ENCODE results near the gene CISTR.
"Not testable (repeated sequence)": the region's sequence is repeated elsewhere in the genome, so short reads cannot be mapped to it uniquely, and the experiment has no call there.

Gene CISTR

GRCh38 chr12:53751336-53752191 lies at the start of gene CISTR:
TSS of gene CISTR (minus strand) at chr12:53751979.
- DNase-seq, result no peak

- no peak for DNase-seq
Observed at GRCh38 chr12:53798575-53798974, 46.8 kb upstream of the CISTR start.

- no peak for DNase-seq
Observed at GRCh38 chr12:53795927-53796326, 44.1 kb upstream of the CISTR start.

GRCh38 chr12:53793221-53793620 lies 41.4 kb upstream of the CISTR start:
- no peak for DNase-seq

GRCh38 chr12:53791735-53792326 lies 40.1 kb upstream of the CISTR start:
- DNase-seq, result peak; percentile 17

- DNase-seq, result no peak
Observed at GRCh38 chr12:53789570-53789969, 37.8 kb upstream of the CISTR start.

GRCh38 chr12:53788892-53789291 lies 37.1 kb upstream of the CISTR start:
- DNase-seq, result no peak

GRCh38 chr12:53786411-53786810 lies 34.6 kb upstream of the CISTR start:
- no peak for DNase-seq

- DNase-seq, result no peak
Observed at GRCh38 chr12:53785161-53785560, 33.4 kb upstream of the CISTR start.

- no peak for DNase-seq
Observed at GRCh38 chr12:53782093-53782703, 30.4 kb upstream of the CISTR start.

GRCh38 chr12:53781228-53781801 lies 29.5 kb upstream of the CISTR start:
- DNase-seq, result no peak

GRCh38 chr12:53780323-53780722 lies 28.5 kb upstream of the CISTR start:
- DNase-seq, result no peak

- DNase-seq, result not testable (repeated sequence)
Observed at GRCh38 chr12:53779679-53780078, 27.9 kb upstream of the CISTR start.

GRCh38 chr12:53777936-53778644 lies 26.3 kb upstream of the CISTR start:
- no peak for DNase-seq

GRCh38 chr12:53777412-53777811 lies 25.6 kb upstream of the CISTR start:
- DNase-seq, result no peak

GRCh38 chr12:53776872-53777271 lies 25.1 kb upstream of the CISTR start:
- DNase-seq, result no peak

GRCh38 chr12:53775478-53776145 lies 23.8 kb upstream of the CISTR start:
- DNase-seq, result no peak

GRCh38 chr12:53770281-53770680 lies 18.5 kb upstream of the CISTR start:
- DNase-seq, result no peak

- no peak for DNase-seq
Observed at GRCh38 chr12:53768976-53769375, 17.2 kb upstream of the CISTR start.

GRCh38 chr12:53766881-53767280 lies 15.1 kb upstream of the CISTR start:
- no peak for DNase-seq

GRCh38 chr12:53765891-53766290 lies 14.1 kb upstream of the CISTR start:
- DNase-seq, result no peak

- no peak for DNase-seq
Observed at GRCh38 chr12:53764615-53765014, 12.8 kb upstream of the CISTR start.

All from activated CD4-positive, alpha-beta T cell treated with anti-CD3 and anti-CD28 coated beads, Interleukin-10, Interleukin-2, amounts not matched to agents 100 ng/mL and 50 ng/mL, durations not matched to agents 16 hours and 8 hours (primary cell).